OCI-LY1 (cell line): ENCODE results near the gene RBM11.

ENCODE experiments used
- H2AFZ ChIP-seq: fragments of 200-600 bp; sonication (generic), shearing (Covaris generic); 2 replicates; pipeline ENCODE4 v1.6.0; 2014; ENCODE audit warnings: antibody characterized with exemption, mild to moderate bottlenecking, low read length
- H3F3A ChIP-seq: fragments of 200-600 bp; sonication (generic), shearing (Covaris generic); 2 replicates; pipeline ENCODE4 v1.6.0; 2014; ENCODE audit warnings: mild to moderate bottlenecking, antibody characterized with exemption, low read length, moderate library complexity; ENCODE audit not compliant: insufficient read depth
- H3K27ac ChIP-seq: fragments of 200-600 bp; sonication (generic); 2 replicates; pipeline ENCODE4 v1.5.1; 2014; ENCODE audit warnings: low read length, mixed run types, mild to moderate bottlenecking, low read depth; ENCODE audit not compliant: poor library complexity, severe bottlenecking
- H3K27me3 ChIP-seq: fragments of 200-600 bp; sonication (generic); 2 replicates; pipeline ENCODE4 v1.6.0; 2014; ENCODE audit warnings: antibody characterized with exemption, mild to moderate bottlenecking, low read length, moderate library complexity; ENCODE audit not compliant: insufficient read depth
- H3K36me3 ChIP-seq: fragments of 200-600 bp; sonication (generic); 2 replicates; pipeline ENCODE4 v1.6.1; 2014; ENCODE audit warnings: mild to moderate bottlenecking, antibody characterized with exemption, low read length, moderate library complexity, mixed read lengths; ENCODE audit not compliant: insufficient read depth
- H3K4me1 ChIP-seq: fragments of 200-600 bp; sonication (generic); 2 replicates; pipeline ENCODE4 v1.5.1; 2014; ENCODE audit warnings: mild to moderate bottlenecking, low read length, moderate library complexity; ENCODE audit not compliant: insufficient read depth, severe bottlenecking
- H3K4me2 ChIP-seq: fragments of 200-600 bp; sonication (generic), shearing (Covaris generic); 2 replicates; pipeline ENCODE4 v1.6.1; 2014; ENCODE audit warnings: low read length
- H3K4me3 ChIP-seq: fragments of 200-600 bp; sonication (generic); 2 replicates; pipeline ENCODE4 v1.5.1; 2014; ENCODE audit warnings: low read length, low read depth, mild to moderate bottlenecking, mixed read lengths; ENCODE audit not compliant: poor library complexity, severe bottlenecking
- H3K79me2 ChIP-seq: fragments of 200-600 bp; shearing (Covaris generic); 2 replicates; pipeline ENCODE4 v1.6.1; 2016; ENCODE audit warnings: mixed run types, low read length, mixed read lengths; ENCODE audit not compliant: insufficient read depth
- H3K9ac ChIP-seq: fragments of 200-600 bp; sonication (generic), shearing (Covaris generic); 2 replicates; pipeline ENCODE4 v1.6.1; 2014; ENCODE audit warnings: mild to moderate bottlenecking, low read length, mixed read lengths
- H3K9me2 ChIP-seq: fragments of 200-600 bp; sonication (generic), shearing (Covaris generic); 2 replicates; pipeline ENCODE4 v1.6.1; 2014; ENCODE audit warnings: low read depth, mild to moderate bottlenecking, low read length, mixed read lengths
- H3K9me3 ChIP-seq: fragments of 200-600 bp; shearing (Covaris generic); 2 replicates; pipeline ENCODE4 v1.6.1; 2014; ENCODE audit warnings: low read length, mixed read lengths
- H4K20me1 ChIP-seq: fragments of 200-600 bp; sonication (generic), shearing (Covaris generic); 2 replicates; pipeline ENCODE4 v1.6.0; 2016; ENCODE audit warnings: mild to moderate bottlenecking, low read length; ENCODE audit not compliant: insufficient read depth
- CTCF ChIP-seq: fragments of 200-600 bp; sonication (generic), shearing (Covaris generic); IDR thresholded peaks from 2 replicates; pipeline ENCODE4 v1.5.1; 2017; ENCODE audit warnings: mild to moderate bottlenecking, antibody characterized with exemption, low read length, moderate library complexity, mixed read lengths
- EZH2 ChIP-seq: fragments of 200-600 bp; sonication (generic), shearing (Covaris generic); IDR thresholded peaks from 2 replicates; pipeline ENCODE4 v1.8.0; 2017; ENCODE audit warnings: borderline replicate concordance, mixed run types, mild to moderate bottlenecking, antibody characterized with exemption, low read length, moderate library complexity, mixed read lengths

The RBM11 gene

GRCh38 chr21:14267076-14267475, 51.1 kb downstream of the RBM11 start:
- Histone ChIP-seq H4K20me1 (no peaks in the 10 kb centered on the region), H3K79me2 (no peaks in the 10 kb centered on the region), H3K9ac (no peak overlapping the region), H3K9me3 (no peaks in the 10 kb centered on the region), H3K4me3 (no peak overlapping the region), H3K36me3 (no peaks in the 10 kb centered on the region), H3K4me2 (no peak overlapping the region), H3K27me3 (no peaks in the 10 kb centered on the region), H3K4me1 (no peaks in the 10 kb centered on the region), H2AFZ (no peak overlapping the region), H3F3A (no peaks in the 10 kb centered on the region), H3K9me2 (no peaks in the 10 kb centered on the region), H3K27ac (no peak overlapping the region)
- TF ChIP-seq EZH2: no peak
- no peak for TF ChIP-seq CTCF

- TF ChIP-seq CTCF: no peak
- TF ChIP-seq EZH2: no peak
- H3F3A ChIP-seq: no peaks in the 10 kb centered on the region
- H3K4me1 ChIP-seq: no peaks in the 10 kb centered on the region
- H4K20me1 ChIP-seq: no peaks in the 10 kb centered on the region
- H3K27ac ChIP-seq: no peak overlapping the region
- H2AFZ ChIP-seq: no peak overlapping the region
- H3K9me3 ChIP-seq: no peaks in the 10 kb centered on the region
- no peak overlapping the region for H3K9ac ChIP-seq
- no peak overlapping the region for H3K4me2 ChIP-seq
- H3K4me3 ChIP-seq: no peak overlapping the region
- H3K27me3 ChIP-seq: no peaks in the 10 kb centered on the region
- H3K36me3 ChIP-seq: no peaks in the 10 kb centered on the region
- H3K79me2 ChIP-seq: no peaks in the 10 kb centered on the region
- no peaks in the 10 kb centered on the region for H3K9me2 ChIP-seq
These were observed 54.7 kb downstream of the RBM11 start for GRCh38 chr21:14270631-14271030.

- Histone ChIP-seq H3K9me2 (no peaks in the 10 kb centered on the region), H3K9me3 (no peaks in the 10 kb centered on the region), H3K4me1 (no peaks in the 10 kb centered on the region), H3F3A (no peaks in the 10 kb centered on the region), H3K9ac (no peak overlapping the region), H2AFZ (no peak overlapping the region), H3K27me3 (no peaks in the 10 kb centered on the region), H3K79me2 (no peaks in the 10 kb centered on the region), H3K4me3 (no peak overlapping the region), H4K20me1 (no peaks in the 10 kb centered on the region), H3K36me3 (no peaks in the 10 kb centered on the region), H3K4me2 (no peak overlapping the region), H3K27ac (no peak overlapping the region)
- TF ChIP-seq CTCF (no peak), EZH2 (no peak)
These were observed 55.1 kb downstream of the RBM11 start for GRCh38 chr21:14271053-14271452.
